Large intestine (tissue), 3 donors: ENCODE data around the gene ARHGAP28. TPM values are rescaled to one million over a fixed set of nuclear protein-coding genes. Genes with fewer than 3 reads are reported as not detected.

Source experiments
- DNase-seq, 2 donors: peaks; one replicate each; pipeline versions ENCODE4 v3.0.0 to v3.0.0-alpha.2; 2013
- H3K27ac ChIP-seq: one replicate; pipeline ENCODE4 v1.5.1; 2013; ENCODE audit warnings: low read length
- H3K27me3 ChIP-seq: 2 replicates; pipeline ENCODE4 v1.6.1; 2013; ENCODE audit warnings: low read length; ENCODE audit not compliant: control insufficient read depth, insufficient read depth
- H3K36me3 ChIP-seq: 2 replicates; pipeline ENCODE4 v1.6.1; 2013; ENCODE audit warnings: low read length; ENCODE audit not compliant: control insufficient read depth, insufficient read depth
- H3K4me1 ChIP-seq: one replicate; pipeline ENCODE4 v1.6.1; 2013; ENCODE audit warnings: low read length; ENCODE audit not compliant: control insufficient read depth, insufficient read depth
- H3K4me3 ChIP-seq: one replicate; pipeline ENCODE4 v1.5.1; 2013; ENCODE audit warnings: low read length
- H3K9me3 ChIP-seq: one replicate; pipeline ENCODE4 v1.6.1; 2013; ENCODE audit warnings: mild to moderate bottlenecking, low read depth, low read length, moderate library complexity; ENCODE audit not compliant: control insufficient read depth
- WGBS: methylation state at CpG from one replicate; pipeline ENCODE4 v1.1.5; 2013; ENCODE audit warnings: low lambda C conversion rate; ENCODE audit not compliant: insufficient coverage; 5-methylcytosine and 5-hydroxymethylcytosine counted together
- polyA plus RNA-seq: library from polyadenylated mRNA; unstranded; fragments of 120-200 nt; gene quantifications from one replicate; pipeline ENCODE4 v1.2.1, GENCODE V29; 2013

Gene ARHGAP28
- polyA plus RNA-seq, 1 donor = 13.7 TPM

DNA sequence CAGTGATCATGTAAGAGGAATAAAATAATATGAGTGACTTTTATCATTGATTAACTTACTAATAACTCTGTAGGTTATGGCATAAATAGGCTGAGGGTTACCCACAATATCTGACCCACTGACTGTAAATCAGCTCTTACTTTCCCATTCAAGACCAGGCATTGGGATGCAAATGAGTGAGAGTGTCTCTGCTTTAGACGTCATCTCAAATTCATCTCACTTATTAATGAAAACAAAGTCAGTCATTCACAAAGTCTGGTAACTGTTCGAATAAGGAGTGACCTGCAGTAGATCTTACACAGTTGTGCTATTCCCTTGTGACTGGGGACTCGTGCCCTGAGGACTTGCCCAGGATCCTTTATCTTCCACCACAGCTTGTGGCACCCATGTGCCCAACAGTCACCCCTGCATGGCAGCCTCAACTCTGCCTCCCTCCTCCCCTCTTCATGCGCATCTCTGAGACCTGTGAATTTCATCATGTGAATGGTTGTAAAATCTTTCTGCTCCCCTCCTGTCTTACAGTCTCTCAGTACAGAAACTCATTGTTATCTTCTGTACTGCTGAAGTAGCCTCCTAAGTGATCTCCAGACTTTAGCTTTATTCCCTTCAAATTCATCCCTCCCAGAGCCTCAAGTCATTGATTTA, 131.4 kb downstream of the ARHGAP28 start:
- Histone ChIP-seq H3K27ac (no peak overlapping the region), H3K4me3 (no peak overlapping the region), H3K4me1 (no peaks in the 10 kb centered on the region), H3K36me3 (peaks cover 7% of the 10 kb centered on the region), H3K9me3 (no peaks in the 10 kb centered on the region), H3K27me3 (no peaks in the 10 kb centered on the region)
- no CpG with 5 or more reads among the region's 4 CpGs for WGBS
- no peak for DNase-seq

- Histone ChIP-seq H3K4me1 (no peaks in the 10 kb centered on the region), H3K27ac (no peak overlapping the region), H3K27me3 (no peaks in the 10 kb centered on the region), H3K36me3 (peaks cover 4% of the 10 kb centered on the region), H3K9me3 (no peaks in the 10 kb centered on the region), H3K4me3 (no peak overlapping the region)
- no peak for DNase-seq
Observed at GRCh38 chr18:6865251-6865650, 135.7 kb downstream of the ARHGAP28 start.

DNA sequence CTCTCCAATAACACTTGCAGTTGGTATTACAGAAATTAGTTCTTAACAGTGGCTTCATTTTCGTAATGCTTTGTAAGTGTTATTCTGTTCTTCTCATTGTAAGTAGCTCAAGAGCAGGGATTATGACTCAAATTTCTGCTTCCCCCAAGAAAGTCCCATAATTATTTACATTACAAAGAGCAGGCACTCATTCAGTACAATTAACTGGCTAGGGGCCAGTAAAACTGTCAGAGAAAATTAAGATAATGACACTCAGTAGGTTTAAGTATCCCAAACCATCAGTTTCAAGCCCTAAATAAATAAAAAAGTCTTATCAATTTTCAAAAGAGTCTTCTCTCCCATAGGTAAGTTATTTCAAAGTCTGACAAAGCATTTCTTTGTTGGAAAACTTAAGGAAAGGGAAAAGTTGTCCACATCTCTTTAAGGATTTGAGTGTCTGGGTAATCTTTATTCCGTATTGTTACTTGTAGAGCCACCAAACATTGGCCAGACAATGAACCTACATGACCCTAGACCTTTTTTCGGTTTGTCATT, 137.1 kb downstream of the ARHGAP28 start:
- no peak for DNase-seq
- Histone ChIP-seq H3K9me3 (no peaks in the 10 kb centered on the region), H3K27me3 (no peaks in the 10 kb centered on the region), H3K4me3 (no peak overlapping the region), H3K36me3 (peaks cover 4% of the 10 kb centered on the region), H3K4me1 (no peaks in the 10 kb centered on the region), H3K27ac (no peak overlapping the region)
- WGBS = 60% methylated on average over 1 of the region's 3 CpGs

DNA sequence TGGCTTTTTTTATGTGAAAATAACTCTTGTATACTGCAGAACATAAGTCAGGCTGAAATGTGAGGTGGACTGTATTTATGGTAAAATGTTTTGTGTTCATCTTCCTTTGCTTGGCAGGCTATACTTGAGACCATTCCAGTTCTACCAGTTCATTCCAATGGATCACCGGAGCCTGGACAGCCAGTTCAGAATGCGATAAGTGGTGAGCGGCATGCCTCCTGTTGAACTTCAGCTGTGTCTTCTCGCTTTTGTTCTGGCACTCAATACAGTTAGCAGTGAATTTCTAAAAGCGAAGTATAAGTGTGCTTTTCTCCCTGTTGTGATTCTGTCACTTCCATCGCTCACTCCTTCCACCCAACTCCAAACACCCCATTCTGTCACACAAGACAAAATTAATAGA, 138.5 kb downstream of the ARHGAP28 start:
- H3K27me3 ChIP-seq = no peaks in the 10 kb centered on the region

GRCh38 chr18:6871566-6871965, 142.1 kb downstream of the ARHGAP28 start:
- H3K27me3 ChIP-seq = no peaks in the 10 kb centered on the region
- H3K9me3 ChIP-seq = no peaks in the 10 kb centered on the region
- no CpG with 5 or more reads among the region's 6 CpGs for WGBS
- no peak overlapping the region for H3K27ac ChIP-seq
- H3K4me3 ChIP-seq = no peak overlapping the region
- DNase-seq = no peak
- no peaks in the 10 kb centered on the region for H3K4me1 ChIP-seq
- peaks cover 7% of the 10 kb centered on the region for H3K36me3 ChIP-seq

More for the DNA sequence above, 138.5 kb downstream of the ARHGAP28 start:
- 60% methylated on average over 1 of the region's 6 CpGs for WGBS
- H3K4me3 ChIP-seq = no peak overlapping the region
- H3K4me1 ChIP-seq = no peaks in the 10 kb centered on the region
- H3K27ac ChIP-seq = no peak overlapping the region
- no peaks in the 10 kb centered on the region for H3K9me3 ChIP-seq
- peaks cover 7% of the 10 kb centered on the region for H3K36me3 ChIP-seq
- no peak for DNase-seq

GRCh38 chr18:6873040-6873751, 143.7 kb downstream of the ARHGAP28 start:
- H3K4me1 ChIP-seq = no peaks in the 10 kb centered on the region
- H3K4me3 ChIP-seq = no peak overlapping the region
- DNase-seq = no peak
- WGBS = 75% methylated on average over 4 of the region's 6 CpGs
- no peaks in the 10 kb centered on the region for H3K9me3 ChIP-seq
- H3K36me3 ChIP-seq = peaks cover 5% of the 10 kb centered on the region
- no peaks in the 10 kb centered on the region for H3K27me3 ChIP-seq
- H3K27ac ChIP-seq = no peak overlapping the region

DNA sequence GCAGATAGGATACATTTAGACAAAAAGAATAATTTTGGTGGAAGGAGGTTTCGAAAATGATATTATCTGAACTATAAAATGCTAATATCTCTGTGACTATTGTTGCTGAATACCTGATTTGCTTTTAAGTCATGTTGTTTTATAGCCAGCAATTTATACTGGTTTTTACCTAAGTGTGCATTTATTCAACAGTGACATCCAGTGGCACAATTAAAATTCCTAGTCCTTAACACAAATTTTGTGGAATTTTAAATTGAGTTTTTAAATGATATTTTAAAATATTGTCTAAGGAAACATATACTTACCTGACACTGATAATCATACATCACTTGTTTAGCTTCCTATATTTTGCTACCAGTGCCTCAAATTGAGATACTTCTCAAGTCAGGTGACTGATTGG, 144.8 kb downstream of the ARHGAP28 start:
- H3K9me3 ChIP-seq = no peaks in the 10 kb centered on the region
- no peak overlapping the region for H3K27ac ChIP-seq
- H3K4me1 ChIP-seq = no peaks in the 10 kb centered on the region
- H3K4me3 ChIP-seq = no peak overlapping the region
- DNase-seq = no peak
- peaks cover 5% of the 10 kb centered on the region for H3K36me3 ChIP-seq
- no peaks in the 10 kb centered on the region for H3K27me3 ChIP-seq
- WGBS = 100% methylated on average over 1 of the region's 1 CpG

- DNase-seq = no peak
- Histone ChIP-seq H3K4me3 (no peak overlapping the region), H3K27me3 (no peaks in the 10 kb centered on the region), H3K27ac (no peak overlapping the region), H3K9me3 (no peaks in the 10 kb centered on the region), H3K36me3 (peaks cover 5% of the 10 kb centered on the region), H3K4me1 (no peaks in the 10 kb centered on the region)
- WGBS = 96% methylated on average over 3 of the region's 6 CpGs
Observed at GRCh38 chr18:6875749-6876148, 146.2 kb downstream of the ARHGAP28 start.

- Histone ChIP-seq H3K36me3 (peaks cover 3% of the 10 kb centered on the region), H3K4me1 (no peaks in the 10 kb centered on the region), H3K27me3 (no peaks in the 10 kb centered on the region), H3K27ac (no peak overlapping the region), H3K4me3 (no peak overlapping the region), H3K9me3 (no peaks in the 10 kb centered on the region)
- DNase-seq = no peak
- WGBS = no CpG with 5 or more reads among the region's 2 CpGs
Observed at GRCh38 chr18:6876641-6877041, 147.1 kb downstream of the ARHGAP28 start.

DNA sequence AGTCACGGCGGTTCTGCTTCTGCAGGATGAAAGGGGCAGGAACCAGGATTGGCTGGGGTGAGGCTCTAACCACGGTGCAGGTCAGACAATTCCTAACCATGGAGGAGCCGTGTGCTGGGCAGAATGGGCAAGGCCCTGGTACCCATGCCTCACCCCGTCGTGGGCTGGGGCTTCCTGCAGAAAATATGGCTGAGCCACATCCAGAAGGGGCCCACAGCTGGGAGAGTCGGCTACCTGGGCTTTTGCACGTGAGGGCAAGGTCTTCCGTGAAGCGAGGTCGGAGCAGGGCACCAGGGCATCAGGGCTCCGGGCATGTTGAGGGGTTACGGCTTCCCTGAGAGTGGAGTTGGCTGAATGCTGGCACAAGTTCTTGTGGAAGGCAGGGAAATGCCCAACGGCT, 147.8 kb downstream of the ARHGAP28 start:
- H3K36me3 ChIP-seq = no peaks in the 10 kb centered on the region
- H3K9me3 ChIP-seq = no peaks in the 10 kb centered on the region
- 90% methylated on average over 2 of the region's 14 CpGs for WGBS
- H3K27ac ChIP-seq = no peak overlapping the region
- DNase-seq = no peak
- no peaks in the 10 kb centered on the region for H3K4me1 ChIP-seq
- no peaks in the 10 kb centered on the region for H3K27me3 ChIP-seq
- no peak overlapping the region for H3K4me3 ChIP-seq
